MCF 10A (cell line): ENCODE measurements around the gene MAGIX. TPM values are rescaled to one million over a fixed set of nuclear protein-coding genes. Genes with fewer than 3 reads are reported as not detected.

ENCODE experiments used
- BruUV-seq: library from RNA; stranded (reverse); fragments of 400-500 nt; replicated peaks from 2 replicates; lab custom pipeline; 2021; lab: Mats Ljungman, UMichigan
- CTCF ChIA-PET: fragments of 300-600 bp; sonication (Branson Sonifier 250); formaldehyde crosslinking; extraction: SDS; loops from one replicate; lab custom pipeline; 2021; ENCODE audit warnings: antibody characterized with exemption, inconsistent platforms; lab: Yijun Ruan, JAX
- POLR2A ChIA-PET: fragments of 300-600, 350-650 bp; sonication (Branson Sonifier 250); formaldehyde crosslinking; extraction: SDS; loops from one replicate; lab custom pipeline; 2020; ENCODE audit warnings: antibody characterized with exemption, inconsistent platforms; lab: Yijun Ruan, JAX
- DNase-seq: peaks from one replicate; pipeline ENCODE4 v3.0.0-alpha.2; 2018; ENCODE audit not compliant: unreplicated experiment
- H3K27ac Mint-ChIP-seq: one replicate; pipeline ENCODE4 v1.8.0; 2022; ENCODE audit warnings: mild to moderate bottlenecking, low read depth, mixed read lengths; ENCODE audit not compliant: unreplicated experiment
- H3K27me3 Mint-ChIP-seq: one replicate; pipeline ENCODE4 v1.8.0; 2022; ENCODE audit warnings: mixed read lengths; ENCODE audit not compliant: insufficient read depth, unreplicated experiment
- H3K36me3 Mint-ChIP-seq: one replicate; pipeline ENCODE4 v1.8.0; 2022; ENCODE audit warnings: mild to moderate bottlenecking, moderate library complexity, mixed read lengths; ENCODE audit not compliant: insufficient read depth, unreplicated experiment
- H3K4me1 Mint-ChIP-seq: one replicate; pipeline ENCODE4 v1.8.0; 2022; ENCODE audit warnings: mixed read lengths; ENCODE audit not compliant: insufficient read depth, unreplicated experiment
- H3K4me3 Mint-ChIP-seq: one replicate; pipeline ENCODE4 v1.8.0; 2022; ENCODE audit warnings: mild to moderate bottlenecking, moderate library complexity, mixed read lengths; ENCODE audit not compliant: unreplicated experiment
- H3K9me3 Mint-ChIP-seq: one replicate; pipeline ENCODE4 v1.8.0; 2022; ENCODE audit warnings: mixed read lengths; ENCODE audit not compliant: unreplicated experiment
- intact Hi-C: fragments of 100-400 bp; cut with micrococcal nuclease; formaldehyde crosslinking; loops from 2 replicates; pipeline ENCODE4 v1.14.1; 2022
- total RNA-seq: library from RNA; stranded (reverse); gene quantifications from 2 replicates; pipeline ENCODE4 v1.2.3, GENCODE V29; 2022
- TF ChIP-seq, protein P1 (sequence below): fragments of 200-600 bp; IDR thresholded peaks from one replicate; pipeline ENCODE4 v1.8.0; 2022; ENCODE audit warnings: antibody characterized with exemption, mild to moderate bottlenecking; ENCODE audit not compliant: unreplicated experiment

Gene MAGIX
- total RNA-seq, 1 experiment from 2014 or later = 0.84 TPM

DNA sequence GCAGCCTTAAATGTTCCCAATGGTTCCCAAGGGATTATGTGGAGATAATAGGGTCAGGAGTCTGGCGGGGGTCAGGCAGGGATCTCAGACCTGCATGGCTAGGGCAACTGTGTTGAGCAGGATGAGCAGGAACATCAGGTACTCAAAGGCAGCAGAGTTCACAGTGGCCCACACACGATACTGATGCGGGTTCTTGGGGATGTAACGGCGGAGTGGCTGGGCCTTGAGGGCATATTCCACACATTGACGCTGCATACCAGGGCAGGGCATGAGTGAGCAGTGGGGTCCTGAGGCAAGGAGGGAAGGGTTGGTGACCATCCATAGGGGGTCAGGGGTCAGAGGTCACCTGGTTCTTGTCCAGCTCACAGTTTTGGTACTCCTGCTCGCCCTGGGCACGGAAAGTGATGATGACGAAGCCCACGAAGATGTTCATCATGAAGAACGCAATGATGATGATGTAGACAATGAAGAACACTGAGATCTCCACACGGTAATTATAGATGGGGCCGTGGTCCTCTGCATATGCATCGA is 52.5 kb downstream of the MAGIX start:
- peaks cover 11% of the 10 kb centered on the region for H3K27me3 Mint-ChIP-seq
- no peak overlapping the region for H3K27ac Mint-ChIP-seq
- POLR2A ChIA-PET = no interaction called here
- H3K9me3 Mint-ChIP-seq = peaks cover 12% of the 10 kb centered on the region
- CTCF ChIA-PET = no interaction called here
- no peak overlapping the region for H3K4me3 Mint-ChIP-seq
- no peak for DNase-seq
- intact Hi-C loops = no loop called here
- TF ChIP-seq, protein P1, sequence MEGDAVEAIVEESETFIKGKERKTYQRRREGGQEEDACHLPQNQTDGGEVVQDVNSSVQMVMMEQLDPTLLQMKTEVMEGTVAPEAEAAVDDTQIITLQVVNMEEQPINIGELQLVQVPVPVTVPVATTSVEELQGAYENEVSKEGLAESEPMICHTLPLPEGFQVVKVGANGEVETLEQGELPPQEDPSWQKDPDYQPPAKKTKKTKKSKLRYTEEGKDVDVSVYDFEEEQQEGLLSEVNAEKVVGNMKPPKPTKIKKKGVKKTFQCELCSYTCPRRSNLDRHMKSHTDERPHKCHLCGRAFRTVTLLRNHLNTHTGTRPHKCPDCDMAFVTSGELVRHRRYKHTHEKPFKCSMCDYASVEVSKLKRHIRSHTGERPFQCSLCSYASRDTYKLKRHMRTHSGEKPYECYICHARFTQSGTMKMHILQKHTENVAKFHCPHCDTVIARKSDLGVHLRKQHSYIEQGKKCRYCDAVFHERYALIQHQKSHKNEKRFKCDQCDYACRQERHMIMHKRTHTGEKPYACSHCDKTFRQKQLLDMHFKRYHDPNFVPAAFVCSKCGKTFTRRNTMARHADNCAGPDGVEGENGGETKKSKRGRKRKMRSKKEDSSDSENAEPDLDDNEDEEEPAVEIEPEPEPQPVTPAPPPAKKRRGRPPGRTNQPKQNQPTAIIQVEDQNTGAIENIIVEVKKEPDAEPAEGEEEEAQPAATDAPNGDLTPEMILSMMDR = no peak
- H3K36me3 Mint-ChIP-seq = no peaks in the 10 kb centered on the region
- no peaks in the 10 kb centered on the region for H3K4me1 Mint-ChIP-seq
- no TSS peak for BruUV-seq

Other genes with a start within 250 kb of the MAGIX start
- 8.0 and 9.2 TPM in 2 replicates for gene PIM2, start 243.7 kb upstream of the MAGIX start, total RNA-seq
- 35.1 and 38.7 TPM in 2 replicates for gene OTUD5, start 205.2 kb upstream of the MAGIX start, total RNA-seq
- gene KCND1, start 190.9 kb upstream of the MAGIX start, total RNA-seq = 0.86 and 1.8 TPM in 2 replicates
- 49.6 and 51.0 TPM in 2 replicates for gene GRIPAP1, start 160.5 kb upstream of the MAGIX start, total RNA-seq
- 45.3 and 71.7 TPM in 2 replicates for gene TFE3, start 119.4 kb upstream of the MAGIX start, total RNA-seq
- gene CCDC120, start 103.8 kb upstream of the MAGIX start, total RNA-seq = 10.3 and 14.4 TPM in 2 replicates
- gene PRAF2, start 88.8 kb upstream of the MAGIX start, total RNA-seq = 32.1 and 34.5 TPM in 2 replicates
- gene WDR45, start 82.9 kb upstream of the MAGIX start, total RNA-seq = 93.0 and 96.9 TPM in 2 replicates
- 22.0 and 24.4 TPM in 2 replicates for gene GPKOW, start 39.0 kb upstream of the MAGIX start, total RNA-seq
- 292 and 308 TPM in 2 replicates for gene PLP2, start 9.1 kb downstream of the MAGIX start, total RNA-seq
- 14.5 and 15.7 TPM in 2 replicates for gene PRICKLE3, start 23.6 kb downstream of the MAGIX start, total RNA-seq
- 0.75 and 0.79 TPM in 2 replicates for gene SYP, start 37.4 kb downstream of the MAGIX start, total RNA-seq
- gene CACNA1F, start 70.6 kb downstream of the MAGIX start, total RNA-seq = not detected in 2 replicates
- gene CCDC22, start 72.7 kb downstream of the MAGIX start, total RNA-seq = 11.0 and 11.5 TPM in 2 replicates
- 0.26 and 0.32 TPM in 2 replicates for gene FOXP3, start 102.0 kb downstream of the MAGIX start, total RNA-seq
- gene PPP1R3F, start 107.0 kb downstream of the MAGIX start, total RNA-seq = 7.0 and 9.1 TPM in 2 replicates
- gene GAGE10, start 140.9 kb downstream of the MAGIX start, total RNA-seq = not detected in 2 replicates
- not detected in 2 replicates for gene GAGE12J, start 159.3 kb downstream of the MAGIX start, total RNA-seq
- gene GAGE13, start 168.8 kb downstream of the MAGIX start, total RNA-seq = not detected in 2 replicates